Fibroblast of lung (primary cell): Measurements from ENCODE around the gene SLTM. TPM values are rescaled to one million over a fixed set of nuclear protein-coding genes. Genes with fewer than 3 reads are reported as not detected.
"Not testable (repeated sequence)": the region's sequence is repeated elsewhere in the genome, so short reads cannot be mapped to it uniquely, and the experiment has no call there.

ENCODE experiments used
- DNase-seq, 2 donors: peaks; one replicate each; pipeline versions ENCODE4 v3.0.0 to v3.0.0-alpha.2; 2010; ENCODE audit warnings: low read depth in 2 of 2
- H2AFZ ChIP-seq: 2 replicates; pipeline ENCODE4 v1.5.1; 2012; ENCODE audit warnings: low read length, control low read depth, inconsistent platforms
- H3K27ac ChIP-seq: 2 replicates; pipeline ENCODE4 v1.5.1; 2011; ENCODE audit warnings: low read length, control low read depth; ENCODE audit not compliant: insufficient read depth
- H3K27me3 ChIP-seq: 2 replicates; pipeline ENCODE4 v1.5.1; 2011; ENCODE audit warnings: mild to moderate bottlenecking, low read length; ENCODE audit not compliant: control insufficient read depth, insufficient read depth
- H3K36me3 ChIP-seq: 2 replicates; pipeline ENCODE4 v1.5.1; 2011; ENCODE audit warnings: low read length; ENCODE audit not compliant: control insufficient read depth, insufficient read depth
- H3K4me1 ChIP-seq: 2 replicates; pipeline ENCODE4 v1.5.1; 2011; ENCODE audit warnings: low read length; ENCODE audit not compliant: control insufficient read depth, insufficient read depth; ENCODE audit errors: extremely low read depth
- H3K4me2 ChIP-seq: 2 replicates; pipeline ENCODE4 v1.5.1; 2011; ENCODE audit warnings: low read length, control low read depth; ENCODE audit not compliant: insufficient read depth; ENCODE audit errors: extremely low read depth
- H3K4me3 ChIP-seq, 4 experiments: fragments of 200-600 bp in 1 of 4; sonication (generic) in 1 of 4; replicated peaks in 1 of 4; 2 replicates each; pipeline ENCODE4 v1.5.1; 2011 to 2016; ENCODE audit warnings: low read length in 4 of 4, low read depth in 3 of 4, mild to moderate bottlenecking in 3 of 4, control low read depth in 2 of 4, inconsistent platforms in 1 of 4, mixed read lengths in 1 of 4; ENCODE audit not compliant: insufficient read depth in 1 of 4; ENCODE audit errors: control extremely low read depth in 1 of 4
- H3K79me2 ChIP-seq: 2 replicates; pipeline ENCODE4 v1.5.1; 2012; ENCODE audit warnings: mild to moderate bottlenecking, low read length, inconsistent platforms; ENCODE audit not compliant: control insufficient read depth, insufficient read depth
- H3K9ac ChIP-seq: 2 replicates; pipeline ENCODE4 v1.5.1; 2011; ENCODE audit warnings: mild to moderate bottlenecking, low read length, control low read depth; ENCODE audit not compliant: insufficient read depth
- H3K9me3 ChIP-seq: 2 replicates; pipeline ENCODE4 v1.5.1; 2012; ENCODE audit warnings: low read depth, low read length; ENCODE audit not compliant: control insufficient read depth, insufficient read depth
- H4K20me1 ChIP-seq: 2 replicates; pipeline ENCODE4 v1.5.1; 2011; ENCODE audit warnings: low read length; ENCODE audit not compliant: control insufficient read depth, insufficient read depth; ENCODE audit errors: extremely low read depth
- CTCF ChIP-seq, 2 donors: IDR thresholded peaks in 1 of 2; conservative IDR thresholded peaks in 1 of 2; 1 replicate in 1 of 2; 2 replicates in 1 of 2; pipeline ENCODE4 v1.5.1; 2011 to 2012; ENCODE audit warnings: low read length in 2 of 2, control low read depth in 1 of 2, inconsistent platforms in 1 of 2, low read depth in 1 of 2, mild to moderate bottlenecking in 1 of 2
- EZH2 ChIP-seq: IDR thresholded peaks from 2 replicates; pipeline ENCODE4 v1.5.1; 2012; ENCODE audit warnings: low read length, control low read depth, mild to moderate bottlenecking; ENCODE audit errors: missing control alignments
- polyA plus RNA-seq, 2 donors: library from polyadenylated mRNA; depleted of rRNA in 1 of 2; stranded (reverse) in 1 of 2; unstranded in 1 of 2; fragments of >200 nt; gene quantifications; 2 replicates each; pipeline ENCODE4 v1.2.1, GENCODE V29; 2011 to 2012; ENCODE audit warnings: missing spikeins in 1 of 2
- total RNA-seq: library from RNA; depleted of rRNA; stranded (reverse); fragments of >200 nt; gene quantifications from 2 replicates; pipeline ENCODE4 v1.2.1, GENCODE V29; 2014

Gene SLTM
- total and polyA plus RNA-seq, 2 donors (not counting 1 experiment from before 2014, with no cell fraction given): 19.3 to 67.2 TPM

- H2AFZ ChIP-seq: no peak overlapping the region
- H3K27me3 ChIP-seq: no peaks in the 10 kb centered on the region
- no peak overlapping the region for H3K4me2 ChIP-seq
- H3K27ac ChIP-seq: no peak overlapping the region
- no peaks in the 10 kb centered on the region for H3K36me3 ChIP-seq
- H3K9ac ChIP-seq: no peak overlapping the region
- DNase-seq: peak; percentile 79 to 93
- no peaks in the 10 kb centered on the region for H4K20me1 ChIP-seq
- no peaks in the 10 kb centered on the region for H3K79me2 ChIP-seq
- H3K4me3 ChIP-seq: no peak overlapping the region
- peaks cover 2% of the 10 kb centered on the region for H3K4me1 ChIP-seq
- H3K9me3 ChIP-seq: no peaks in the 10 kb centered on the region
- TF ChIP-seq CTCF (conservative IDR thresholded peaks at IDR 0.05 in 1 of 2, IDR thresholded peaks at IDR 0.05 in 1 of 2; ENCODE audit: low read depth in 1 of 2, low read length in 2 of 2) (no peak), EZH2 (no peak)
Observed at GRCh38 chr15:58951388-58952007, 18.0 kb upstream of the SLTM start.

- Histone ChIP-seq H3K4me3 (no peak overlapping the region), H3K9ac (no peak overlapping the region), H3K79me2 (no peaks in the 10 kb centered on the region), H3K4me2 (no peak overlapping the region), H3K27me3 (no peaks in the 10 kb centered on the region), H3K36me3 (no peaks in the 10 kb centered on the region), H2AFZ (no peak overlapping the region), H3K9me3 (no peaks in the 10 kb centered on the region), H3K27ac (no peak overlapping the region), H3K4me1 (no peaks in the 10 kb centered on the region), H4K20me1 (no peaks in the 10 kb centered on the region)
- DNase-seq: no peak
- TF ChIP-seq EZH2 (no peak), CTCF (conservative IDR thresholded peaks at IDR 0.05 in 1 of 2, IDR thresholded peaks at IDR 0.05 in 1 of 2; ENCODE audit: low read depth in 1 of 2, low read length in 2 of 2) (no peak)
Observed at GRCh38 chr15:58947179-58947578, 13.7 kb upstream of the SLTM start.

GRCh38 chr15:58934974-58935373, 1.5 kb upstream of the SLTM start:
- not testable (repeated sequence) for H3K36me3 ChIP-seq, H3K9me3 ChIP-seq, H3K27me3 ChIP-seq, H3K9ac ChIP-seq, H4K20me1 ChIP-seq, H3K4me1 ChIP-seq, H3K27ac ChIP-seq, DNase-seq, H2AFZ ChIP-seq, H3K4me3 ChIP-seq, H3K4me2 ChIP-seq
- H3K79me2 ChIP-seq: peaks cover 32% of the 10 kb centered on the region
